ENCODE data around the gene BMERB1. TPM values are rescaled to one million over a fixed set of nuclear protein-coding genes. Genes with fewer than 3 reads are reported as not detected.
A peak's percentile ranks its signal among the peaks of the same experiment; 100 is the strongest.
"Not testable (repeated sequence)": the region's sequence is repeated elsewhere in the genome, so short reads cannot be mapped to it uniquely, and the experiment has no call there.

BMERB1 gene
- total RNA-seq, 4 donors from 2014 or later, result 7.0 to 47.9 (median 15.0) TPM

DNA sequence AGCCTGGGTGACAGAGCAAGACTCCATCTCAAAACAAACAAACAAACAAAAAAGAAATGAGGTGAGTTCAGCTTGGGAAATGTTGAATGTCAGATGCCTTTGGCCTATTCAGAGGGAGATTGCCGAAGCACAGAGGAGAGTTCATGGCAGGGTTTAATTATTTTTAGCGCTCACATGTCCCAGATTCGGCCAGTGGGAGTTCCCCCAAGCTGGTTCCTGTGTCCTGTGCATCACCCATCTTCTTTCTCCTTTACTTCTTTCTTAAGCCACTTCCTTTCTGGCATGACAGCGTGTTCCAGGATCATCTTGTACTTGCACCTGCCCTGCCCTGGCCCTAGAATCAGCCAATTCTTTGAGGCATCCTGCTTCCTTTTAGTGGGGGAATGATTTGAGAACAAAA lies 29.6 kb upstream of the BMERB1 start:
- no peak overlapping the region for H3K27ac ChIP-seq
- TF ChIP-seq CTCF (IDR thresholded peaks at IDR 0.05) (no peak), POLR2A (IDR thresholded peaks at IDR 0.05) (no peak)
- no peaks in the 10 kb centered on the region for H3K9me3 ChIP-seq
- peaks cover 0 to 8% (median 0%) of the 10 kb centered on the region in 3 donors for H3K36me3 ChIP-seq
- no peak overlapping the region for H3K4me3 ChIP-seq
- DNase-seq, result no peak
- H3K27me3 ChIP-seq, result no peaks in the 10 kb centered on the region
- no peaks in the 10 kb centered on the region for H3K4me1 ChIP-seq

- not testable (repeated sequence) for H3K36me3 ChIP-seq, H3K27ac ChIP-seq, H3K4me3 ChIP-seq, H3K27me3 ChIP-seq, H3K4me1 ChIP-seq, DNase-seq, H3K9me3 ChIP-seq
Measured at GRCh38 chr16:15407756-15408155, 26.6 kb upstream of the BMERB1 start.

DNA sequence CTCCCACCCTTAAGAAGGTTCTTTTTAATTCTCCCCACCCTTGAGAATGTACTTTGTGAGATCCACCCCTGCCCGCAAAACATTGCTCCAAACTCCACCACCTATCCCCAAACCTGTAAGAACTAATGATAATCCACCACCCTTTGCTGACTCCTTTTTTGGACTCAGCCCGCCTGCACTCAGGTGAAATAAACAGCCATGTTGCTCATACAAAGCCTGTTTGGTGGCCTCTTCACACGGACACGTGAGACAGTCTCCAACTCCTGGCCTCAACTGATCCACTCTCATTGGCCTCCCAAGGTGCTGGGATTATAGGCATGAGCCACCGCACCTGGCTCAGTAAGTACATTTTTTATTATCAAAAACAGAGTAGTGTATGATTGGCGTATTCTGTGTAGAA lies 24.9 kb upstream of the BMERB1 start:
- H3K27ac ChIP-seq, DNase-seq, H3K27me3 ChIP-seq, H3K36me3 ChIP-seq, H3K9me3 ChIP-seq, H3K4me1 ChIP-seq, H3K4me3 ChIP-seq: not testable (repeated sequence)

DNA sequence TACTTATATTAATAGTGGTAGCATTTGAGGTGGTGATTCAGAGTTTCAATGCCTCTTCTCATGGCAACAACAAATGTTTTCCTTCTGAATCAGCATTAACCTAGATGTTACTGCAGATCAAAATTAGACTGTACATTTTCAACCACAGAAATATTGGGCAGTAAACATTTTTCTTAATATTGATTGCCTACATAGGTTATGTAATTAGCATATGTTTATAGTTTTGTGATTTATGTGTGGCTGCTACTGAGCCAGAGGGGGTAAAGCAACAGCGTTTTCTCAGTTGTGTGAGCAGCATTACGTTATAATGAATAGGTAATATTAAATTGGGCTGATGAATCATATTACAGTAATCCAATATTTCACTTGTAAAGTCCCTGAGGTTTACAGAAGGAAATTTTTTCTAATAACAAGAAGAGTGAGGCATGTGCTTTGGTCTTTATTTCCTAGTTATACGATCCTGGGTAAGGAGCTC lies 18.8 kb upstream of the BMERB1 start:
- TF ChIP-seq POLR2A (IDR thresholded peaks at IDR 0.05), result no peak
- no peak for DNase-seq
- H3K4me1 ChIP-seq, result no peaks in the 10 kb centered on the region
- H3K9me3 ChIP-seq, result no peaks in the 10 kb centered on the region
- no peaks in the 10 kb centered on the region for H3K27me3 ChIP-seq
- H3K4me3 ChIP-seq, result no peak overlapping the region
- H3K36me3 ChIP-seq, result no peaks in the 10 kb centered on the region
- no peak overlapping the region for H3K27ac ChIP-seq

DNA sequence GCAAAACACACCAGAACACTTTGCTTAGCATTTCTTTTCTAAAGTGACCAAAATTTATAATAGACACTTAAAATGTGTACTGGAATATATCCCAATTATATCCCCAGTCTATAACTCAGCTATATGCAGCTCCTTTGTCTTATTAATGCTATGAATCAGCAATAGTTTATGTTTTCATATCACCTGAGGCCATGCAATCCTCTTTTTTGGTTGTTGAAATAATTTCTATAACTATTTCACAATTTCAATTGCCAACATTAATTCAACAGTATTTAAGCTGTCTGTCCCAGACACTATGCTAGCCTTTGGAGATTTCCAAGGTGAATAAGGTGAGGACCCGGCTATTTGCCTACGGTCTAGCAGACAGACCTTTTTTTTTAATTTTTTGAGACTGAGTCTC lies 17.2 kb upstream of the BMERB1 start:
- no peak for DNase-seq
- H3K9me3 ChIP-seq, result no peaks in the 10 kb centered on the region
- no peak overlapping the region for H3K27ac ChIP-seq
- no peaks in the 10 kb centered on the region for H3K27me3 ChIP-seq
- no peak for TF ChIP-seq CTCF (IDR thresholded peaks at IDR 0.05)
- TF ChIP-seq POLR2A (IDR thresholded peaks at IDR 0.05), result no peak
- H3K4me3 ChIP-seq, result no peak overlapping the region
- no peaks in the 10 kb centered on the region for H3K36me3 ChIP-seq
- H3K4me1 ChIP-seq, result peaks cover 0 to 2% (median 0%) of the 10 kb centered on the region in 4 donors

DNA sequence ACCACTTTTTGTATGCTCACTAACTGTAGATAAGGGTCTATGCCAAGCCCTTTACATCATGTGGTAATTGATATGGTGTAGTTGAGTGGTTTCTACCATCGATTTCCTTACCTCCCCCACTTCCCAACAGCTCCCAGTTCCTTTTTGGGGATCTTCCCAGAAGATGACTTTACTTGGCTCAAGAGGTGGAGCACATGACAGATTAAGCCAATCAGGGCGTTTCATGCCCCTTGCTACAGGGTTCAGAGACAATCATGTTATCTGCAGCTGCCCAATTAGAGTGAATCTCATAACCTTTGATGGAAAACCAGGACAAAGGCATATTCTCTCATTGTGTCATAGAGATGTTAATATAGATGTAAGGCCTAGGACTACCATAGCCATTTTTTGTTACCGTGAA lies 16.2 kb upstream of the BMERB1 start:
- no peaks in the 10 kb centered on the region for H3K36me3 ChIP-seq
- no peak overlapping the region for H3K27ac ChIP-seq
- H3K9me3 ChIP-seq, result no peaks in the 10 kb centered on the region
- TF ChIP-seq POLR2A (IDR thresholded peaks at IDR 0.05), result no peak
- no peak for TF ChIP-seq CTCF (IDR thresholded peaks at IDR 0.05)
- no peak for DNase-seq
- H3K27me3 ChIP-seq, result no peaks in the 10 kb centered on the region
- peaks cover 0 to 5% (median 0%) of the 10 kb centered on the region in 4 donors for H3K4me1 ChIP-seq
- H3K4me3 ChIP-seq, result no peak overlapping the region

GRCh38 chr16:15421696-15422095 lies 12.7 kb upstream of the BMERB1 start:
- H3K27ac ChIP-seq, H3K4me1 ChIP-seq, H3K9me3 ChIP-seq, H3K27me3 ChIP-seq, H3K36me3 ChIP-seq, H3K4me3 ChIP-seq: not testable (repeated sequence)
- peak in 1 of 3 donors; percentile 8 for DNase-seq

GRCh38 chr16:15422222-15422621 lies 12.2 kb upstream of the BMERB1 start:
- no peak overlapping the region for H3K4me3 ChIP-seq
- no peak overlapping the region for H3K27ac ChIP-seq
- peaks cover 0 to 5% (median 0%) of the 10 kb centered on the region in 4 donors for H3K4me1 ChIP-seq
- no peak for TF ChIP-seq POLR2A (IDR thresholded peaks at IDR 0.05)
- no peak for TF ChIP-seq CTCF (IDR thresholded peaks at IDR 0.05)
- H3K36me3 ChIP-seq, result no peaks in the 10 kb centered on the region
- no peaks in the 10 kb centered on the region for H3K9me3 ChIP-seq
- DNase-seq, result peak in 1 of 3 donors; percentile 38
- H3K27me3 ChIP-seq, result no peaks in the 10 kb centered on the region
